UCSD-AML1 (cell line): ENCODE results near the gene ADAMTS5.

Experiments
- DNase-seq: peaks from one replicate; lab custom pipeline; 2025; ENCODE audit not compliant: unreplicated experiment; lab: John Stamatoyannopoulos, UW

The ADAMTS5 gene

GRCh38 chr21:26888931-26889330 lies 78.0 kb downstream of the ADAMTS5 start:
- DNase-seq = no peak

DNA sequence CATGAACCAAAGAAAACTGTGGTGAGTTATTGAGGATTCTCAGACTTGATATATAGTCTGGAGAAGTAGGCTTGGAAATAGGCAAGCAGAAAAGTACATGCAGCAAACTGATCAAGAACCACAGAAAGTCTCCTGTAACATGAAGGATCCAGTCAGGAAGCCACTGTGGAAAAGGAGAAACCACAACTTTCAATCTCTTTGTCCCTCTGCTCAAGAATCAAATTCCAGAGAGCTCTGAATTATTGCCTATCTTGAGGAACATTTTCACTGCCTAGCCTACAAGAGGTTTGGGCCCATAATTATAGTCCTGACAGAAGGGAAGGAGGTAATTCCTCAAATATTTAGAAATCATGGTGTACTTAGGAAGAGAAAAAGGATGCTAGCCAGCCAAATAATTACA lies 78.6 kb downstream of the ADAMTS5 start:
- no peak for DNase-seq

- no peak for DNase-seq
Measured at GRCh38 chr21:26887251-26887650, 79.6 kb downstream of the ADAMTS5 start.

- no peak for DNase-seq
Measured at GRCh38 chr21:26884436-26884835, 82.5 kb downstream of the ADAMTS5 start.

- no peak for DNase-seq
Measured at GRCh38 chr21:26883768-26884167, 83.1 kb downstream of the ADAMTS5 start.

- no peak for DNase-seq
Measured at GRCh38 chr21:26881504-26882228, 85.2 kb downstream of the ADAMTS5 start.

DNA sequence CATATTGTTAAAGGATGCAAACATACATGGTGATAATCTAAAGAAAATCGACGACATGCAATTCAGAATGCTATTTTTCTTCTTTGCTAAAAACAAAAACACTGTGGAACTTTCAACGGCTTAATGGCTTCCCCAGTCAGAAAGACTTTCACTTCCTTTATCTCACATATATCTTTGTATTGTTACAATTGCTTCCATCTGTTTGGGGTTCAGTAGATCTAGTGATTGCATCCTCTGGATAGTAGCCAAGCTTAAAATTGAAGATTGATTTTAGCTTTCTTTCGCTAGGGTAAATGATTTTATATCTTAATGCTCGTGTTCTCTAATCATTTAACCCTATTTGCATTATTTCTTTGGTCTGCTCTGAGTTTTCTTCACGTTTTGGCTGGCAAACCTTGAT lies 89.9 kb downstream of the ADAMTS5 start:
- DNase-seq = no peak

DNA sequence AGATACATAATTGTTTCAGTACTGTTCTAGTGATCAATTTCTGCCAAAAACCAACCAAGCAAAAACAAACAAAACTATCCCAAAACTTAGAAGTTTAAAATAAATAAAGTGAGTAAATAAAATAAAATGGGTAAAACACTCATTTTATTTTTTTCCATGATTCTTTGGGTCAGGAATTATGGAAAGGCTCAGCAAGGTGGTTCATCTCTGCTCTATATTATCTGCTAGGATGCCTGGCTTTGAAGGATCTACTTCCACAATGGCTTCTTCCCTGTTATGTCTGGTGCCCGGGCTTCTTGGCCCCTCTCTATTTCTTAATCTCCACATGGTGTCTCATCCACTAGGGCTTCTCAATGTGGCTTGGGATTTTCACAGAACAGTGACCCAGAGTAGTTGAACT lies 92.5 kb downstream of the ADAMTS5 start:
- DNase-seq = no peak
